ENCODE results near the gene DAPK2. TPM values are rescaled to one million over a fixed set of nuclear protein-coding genes. Genes with fewer than 3 reads are reported as not detected.

The DAPK2 gene
- total RNA-seq, 2 experiments from 2014 or later, result 13.4 to 17.6 TPM

GRCh38 chr15:63922916-63923315, 123.4 kb downstream of the DAPK2 start:
- H3K36me3 Mint-ChIP-seq, result no peaks in the 10 kb centered on the region

GRCh38 chr15:63922261-63922904, 123.9 kb downstream of the DAPK2 start:
- peaks cover 12% of the 10 kb centered on the region for H3K4me1 Mint-ChIP-seq
- H3K27ac Mint-ChIP-seq, result no peak overlapping the region
- H3K9me3 Mint-ChIP-seq, result no peaks in the 10 kb centered on the region
- no peak for ATAC-seq (ENCODE audit: low read depth)
- POLR2A ChIA-PET, result interaction anchor here (0.6 kb wide), 1 partner anchor 44 kb away, joined by 3 read pairs; no protein-coding TSS in a partner anchor
- no peaks in the 10 kb centered on the region for H3K36me3 Mint-ChIP-seq
- DNase-seq, result no peak
- H3K4me3 Mint-ChIP-seq, result no peak overlapping the region
- H3K27me3 Mint-ChIP-seq, result no peaks in the 10 kb centered on the region

More at GRCh38 chr15:63922916-63923315, 123.4 kb downstream of the DAPK2 start:
- no peak for DNase-seq
- Mint-ChIP-seq H3K4me1 (peaks cover 12% of the 10 kb centered on the region), H3K27me3 (no peaks in the 10 kb centered on the region), H3K9me3 (no peaks in the 10 kb centered on the region), H3K4me3 (no peak overlapping the region), H3K27ac (no peak overlapping the region)
- no peak for ATAC-seq (ENCODE audit: low read depth)
- POLR2A ChIA-PET, result interaction anchor here (0.6 kb wide), 1 partner anchor 45 kb away, joined by 3 read pairs; no protein-coding TSS in a partner anchor

- no peak for DNase-seq
- POLR2A ChIA-PET, result interaction anchor here (0.5 to 0.6 kb wide), 2 partner anchors 9 to 13 kb away, joined by 5 read pairs; no protein-coding TSS in a partner anchor
- no peak overlapping the region for H3K4me3 Mint-ChIP-seq
- H3K4me1 Mint-ChIP-seq, result peaks cover 15% of the 10 kb centered on the region
- H3K9me3 Mint-ChIP-seq, result no peaks in the 10 kb centered on the region
- no peak overlapping the region for H3K27ac Mint-ChIP-seq
- ATAC-seq (ENCODE audit: low read depth), result no peak
- H3K27me3 Mint-ChIP-seq, result peaks cover 3% of the 10 kb centered on the region
- no peaks in the 10 kb centered on the region for H3K36me3 Mint-ChIP-seq
These were observed 125.6 kb downstream of the DAPK2 start for GRCh38 chr15:63920504-63921175.

GRCh38 chr15:63918901-63919348, 127.4 kb downstream of the DAPK2 start:
- Mint-ChIP-seq H3K36me3 (no peaks in the 10 kb centered on the region), H3K9me3 (no peaks in the 10 kb centered on the region), H3K4me3 (no peak overlapping the region), H3K27me3 (peaks cover 6% of the 10 kb centered on the region), H3K27ac (no peak overlapping the region), H3K4me1 (peaks cover 11% of the 10 kb centered on the region)
- ATAC-seq (ENCODE audit: low read depth) (no peak), DNase-seq (no peak)
- POLR2A ChIA-PET, result no interaction called here

GRCh38 chr15:63918317-63918672, 128.0 kb downstream of the DAPK2 start:
- Mint-ChIP-seq H3K27ac (no peak overlapping the region), H3K9me3 (no peaks in the 10 kb centered on the region), H3K27me3 (peaks cover 6% of the 10 kb centered on the region), H3K4me1 (peaks cover 11% of the 10 kb centered on the region), H3K36me3 (no peaks in the 10 kb centered on the region), H3K4me3 (no peak overlapping the region)
- POLR2A ChIA-PET, result no interaction called here
- DNase-seq (no peak), ATAC-seq (ENCODE audit: low read depth) (no peak)

GRCh38 chr15:63917588-63918316, 128.5 kb downstream of the DAPK2 start:
- POLR2A ChIA-PET, result no interaction called here
- no peak overlapping the region for H3K27ac Mint-ChIP-seq
- peaks cover 11% of the 10 kb centered on the region for H3K4me1 Mint-ChIP-seq
- H3K4me3 Mint-ChIP-seq, result no peak overlapping the region
- peaks cover 6% of the 10 kb centered on the region for H3K27me3 Mint-ChIP-seq
- H3K9me3 Mint-ChIP-seq, result no peaks in the 10 kb centered on the region
- ATAC-seq (ENCODE audit: low read depth) (no peak), DNase-seq (no peak)
- H3K36me3 Mint-ChIP-seq, result no peaks in the 10 kb centered on the region

- no peaks in the 10 kb centered on the region for H3K9me3 Mint-ChIP-seq
- no peak overlapping the region for H3K4me3 Mint-ChIP-seq
- no peak for DNase-seq
- peaks cover 8% of the 10 kb centered on the region for H3K27me3 Mint-ChIP-seq
- ATAC-seq (ENCODE audit: low read depth), result no peak
- POLR2A ChIA-PET, result no interaction called here
- H3K27ac Mint-ChIP-seq, result no peak overlapping the region
- peaks cover 13% of the 10 kb centered on the region for H3K4me1 Mint-ChIP-seq
- no peaks in the 10 kb centered on the region for H3K36me3 Mint-ChIP-seq
These were observed 130.2 kb downstream of the DAPK2 start for GRCh38 chr15:63915873-63916771.

- Mint-ChIP-seq H3K4me3 (no peak overlapping the region), H3K4me1 (peaks cover 7% of the 10 kb centered on the region), H3K9me3 (no peaks in the 10 kb centered on the region), H3K27ac (no peak overlapping the region), H3K27me3 (peaks cover 8% of the 10 kb centered on the region), H3K36me3 (no peaks in the 10 kb centered on the region)
- DNase-seq (no peak), ATAC-seq (ENCODE audit: low read depth) (no peak)
- POLR2A ChIA-PET, result no interaction called here
These were observed 130.9 kb downstream of the DAPK2 start for GRCh38 chr15:63915209-63915872.

GRCh38 chr15:63913786-63914315, 132.4 kb downstream of the DAPK2 start:
- Mint-ChIP-seq H3K9me3 (no peaks in the 10 kb centered on the region), H3K4me3 (no peak overlapping the region), H3K4me1 (peaks cover 6% of the 10 kb centered on the region), H3K27ac (no peak overlapping the region), H3K36me3 (no peaks in the 10 kb centered on the region), H3K27me3 (peaks cover 8% of the 10 kb centered on the region)
- DNase-seq (no peak), ATAC-seq (ENCODE audit: low read depth) (no peak)
- POLR2A ChIA-PET, result no interaction called here

- H3K27ac Mint-ChIP-seq, result no peak overlapping the region
- POLR2A ChIA-PET, result no interaction called here
- ATAC-seq (ENCODE audit: low read depth) (no peak), DNase-seq (no peak)
- no peak overlapping the region for H3K4me3 Mint-ChIP-seq
- H3K36me3 Mint-ChIP-seq, result no peaks in the 10 kb centered on the region
- H3K27me3 Mint-ChIP-seq, result peaks cover 8% of the 10 kb centered on the region
- H3K4me1 Mint-ChIP-seq, result peaks cover 6% of the 10 kb centered on the region
- no peaks in the 10 kb centered on the region for H3K9me3 Mint-ChIP-seq
These were observed 132.9 kb downstream of the DAPK2 start for GRCh38 chr15:63913336-63913735.

- ATAC-seq (ENCODE audit: low read depth) (no peak), DNase-seq (no peak)
- POLR2A ChIA-PET, result no interaction called here
- Mint-ChIP-seq H3K27me3 (peaks cover 7% of the 10 kb centered on the region), H3K9me3 (no peaks in the 10 kb centered on the region), H3K27ac (no peak overlapping the region), H3K4me1 (peaks cover 6% of the 10 kb centered on the region), H3K4me3 (no peak overlapping the region), H3K36me3 (no peaks in the 10 kb centered on the region)
These were observed 134.1 kb downstream of the DAPK2 start for GRCh38 chr15:63912061-63912615.

- POLR2A ChIA-PET, result interaction anchor here (0.7 kb wide), 1 partner anchor 9 kb away, joined by 5 read pairs; no protein-coding TSS in a partner anchor
- Mint-ChIP-seq H3K27me3 (peaks cover 4% of the 10 kb centered on the region), H3K9me3 (no peaks in the 10 kb centered on the region), H3K27ac (no peak overlapping the region), H3K4me1 (peaks cover 12% of the 10 kb centered on the region), H3K36me3 (no peaks in the 10 kb centered on the region), H3K4me3 (no peak overlapping the region)
- DNase-seq (no peak), ATAC-seq (ENCODE audit: low read depth) (no peak)
These were observed 135.1 kb downstream of the DAPK2 start for GRCh38 chr15:63911160-63911559.
